K562 (cell line): ENCODE data around the gene DST. TPM values are rescaled to one million over a fixed set of nuclear protein-coding genes. Genes with fewer than 3 reads are reported as not detected.

ENCODE experiments used
- DNMT1 ChIP-seq: fragments of 450-650 bp; IDR thresholded peaks from 2 replicates; pipeline ENCODE4 v1.6.1; 2016; ENCODE audit warnings: antibody characterized with exemption, mild to moderate bottlenecking
- ERF ChIP-seq: fragments of 450-650 bp; formaldehyde crosslinking; IDR thresholded peaks from 2 replicates; pipeline ENCODE4 v1.4.0; 2020; ENCODE audit warnings: mild to moderate bottlenecking, mixed read lengths
- FOXA3 ChIP-seq, 2 experiments: fragments of 450-650 bp in 1 of 2; sonication (generic) in 1 of 2; formaldehyde crosslinking; IDR thresholded peaks in 1 of 2; conservative IDR thresholded peaks in 1 of 2; 2 replicates each; pipeline versions ENCODE4 v1.4.0 to v1.8.0; 2020 to 2022; ENCODE audit warnings: mild to moderate bottlenecking in 2 of 2, missing genetic modification reagents in 1 of 2
- HDGF ChIP-seq: fragments of 450-650 bp; IDR thresholded peaks from 2 replicates; pipeline ENCODE4 v1.6.1; 2016
- MAZ ChIP-seq, 2 experiments: fragments of 450-650 bp in 1 of 2; sonication (generic) in 1 of 2; formaldehyde crosslinking; IDR thresholded peaks in 1 of 2; conservative IDR thresholded peaks in 1 of 2; 2 replicates each; pipeline versions ENCODE4 v1.4.0 to v1.5.0; 2020; ENCODE audit warnings: mild to moderate bottlenecking in 1 of 2, missing genetic modification reagents in 1 of 2
- MNT ChIP-seq, 2 experiments: fragments of 450-650 bp; conservative IDR thresholded peaks; 2 replicates each; pipeline ENCODE4 v1.6.1; 2017; ENCODE audit warnings: mild to moderate bottlenecking in 2 of 2, moderate library complexity in 2 of 2
- PHF21A ChIP-seq: fragments of 450-650 bp; IDR thresholded peaks from 2 replicates; pipeline ENCODE4 v1.6.1; 2017; ENCODE audit warnings: low read depth, borderline replicate concordance
- PYGO2 ChIP-seq: fragments of 450-650 bp; IDR thresholded peaks from 2 replicates; pipeline ENCODE4 v1.6.1; 2016; ENCODE audit warnings: mild to moderate bottlenecking, missing genetic modification characterization, moderate library complexity, missing compliant biosample characterization
- SAP30 ChIP-seq: fragments of 200-600 bp; sonication (generic); IDR thresholded peaks from 2 replicates; pipeline ENCODE4 v1.6.1; 2012; ENCODE audit warnings: borderline replicate concordance, low read depth, mild to moderate bottlenecking, moderate library complexity, low read length, control low read depth, inconsistent platforms; ENCODE audit not compliant: insufficient read depth, poor library complexity, severe bottlenecking
- STAT5A ChIP-seq: IDR thresholded peaks from 2 replicates; pipeline ENCODE4 v1.6.1; 2012; ENCODE audit warnings: low read length, inconsistent platforms, borderline replicate concordance
- TAF15 ChIP-seq: fragments of 200-400 bp; formaldehyde crosslinking; IDR thresholded peaks from 2 replicates; pipeline ENCODE4 v1.6.1; 2017; ENCODE audit warnings: mild to moderate bottlenecking, low read depth, low read length, moderate library complexity
- TRIM25 ChIP-seq: fragments of 450-650 bp; IDR thresholded peaks from 2 replicates; pipeline ENCODE4 v1.7.0; 2016; ENCODE audit warnings: borderline replicate concordance
- ZBTB9 ChIP-seq: fragments of 450-650 bp; formaldehyde crosslinking; IDR thresholded peaks from 2 replicates; pipeline ENCODE4 v1.4.0; 2020; ENCODE audit warnings: mild to moderate bottlenecking, moderate library complexity
- ZNF121 ChIP-seq: sonication (generic); formaldehyde crosslinking; conservative IDR thresholded peaks from 2 replicates; pipeline ENCODE4 v1.8.0; 2022; ENCODE audit warnings: missing genetic modification reagents
- ZNF217 ChIP-seq: sonication (generic); formaldehyde crosslinking; IDR thresholded peaks from 2 replicates; pipeline ENCODE4 v1.8.0; 2022; ENCODE audit warnings: mild to moderate bottlenecking, missing genetic modification reagents
- ZNF23 ChIP-seq: fragments of 250-450 bp; sonication (Bioruptor Pico); IDR thresholded peaks from 2 replicates; pipeline ENCODE4 v1.4.0; 2020; ENCODE audit warnings: mild to moderate bottlenecking
- ZNF512 ChIP-seq: IDR thresholded peaks from 2 replicates; pipeline ENCODE4 v1.6.1; 2016; ENCODE audit warnings: missing genetic modification characterization, missing compliant biosample characterization
- ZNF655 ChIP-seq: fragments of 250-450 bp; sonication (Bioruptor Pico); IDR thresholded peaks from 2 replicates; pipeline ENCODE4 v1.5.0; 2021
- ZNF75A ChIP-seq: fragments of 450-650 bp; formaldehyde crosslinking; IDR thresholded peaks from 2 replicates; pipeline ENCODE4 v1.4.0; 2020; ENCODE audit warnings: mild to moderate bottlenecking
- polyA plus RNA-seq, 8 experiments: library from polyadenylated mRNA; depleted of rRNA in 4 of 8; stranded (reverse) in 5 of 8; unstranded in 3 of 8; fragments of >200 nt; fragmentation: Nextera tagmentation in 2 of 8; fragmentation: Illumina TruSeq in 1 of 8; extraction: Ambion mirVana in 2 of 8; extraction: Trizol in 1 of 8; gene quantifications; 2 replicates each; pipeline versions ENCODE4 v1.2.1 to v1.2.3, GENCODE V29; 2011 to 2014; ENCODE audit warnings: inconsistent platforms in 1 of 8, missing spikeins in 1 of 8
- total RNA-seq, 7 experiments: library from RNA; depleted of rRNA in 6 of 7; stranded (reverse); fragments of >200 nt in 6 of 7; fragmentation: Illumina TruSeq in 2 of 7; extraction: Trizol in 2 of 7; gene quantifications; 2 replicates each; pipeline versions ENCODE4 v1.2.1 to v1.2.3, GENCODE V29; 2011 to 2021; ENCODE audit warnings: low replicate concordance in 1 of 7

Gene DST
- total and polyA plus RNA-seq, 9 of the 15 experiments (the other 6 are each of a cell fraction or from before 2014, with no cell fraction given) = 5.2 to 21.9 (median 13.3) TPM

- TF ChIP-seq ZNF655 (CRISPR knock-in tag) = no peak
- no peak for TF ChIP-seq ERF (CRISPR knock-in tag)
- TF ChIP-seq ZNF512 (tag) = no peak
- TF ChIP-seq SAP30 = peak; percentile 22
- TF ChIP-seq MAZ (CRISPR knock-in tag; conservative IDR thresholded peaks at IDR 0.05 in 1 of 2, IDR thresholded peaks at IDR 0.05 in 1 of 2) = peak in 1 of 2 experiments; percentile 75; a peak in 2 of 4 replicates
- TF ChIP-seq FOXA3 (CRISPR knock-in tag; conservative IDR thresholded peaks at IDR 0.05 in 1 of 2, IDR thresholded peaks at IDR 0.05 in 1 of 2) = 0 out of 4 replicates have a peak, but pooled peaks of 1 of the 2 experiments have one; percentile 38
- TF ChIP-seq ZNF121 (CRISPR knock-in tag) = no peak
- no peak for TF ChIP-seq HDGF
- TF ChIP-seq ZBTB9 (CRISPR knock-in tag) = no peak
- TF ChIP-seq STAT5A = 0 out of 2 replicates have a peak, but pooled peaks have one; percentile 27
- no peak for TF ChIP-seq PYGO2 (tag)
- TF ChIP-seq ZNF75A (CRISPR knock-in tag) = no peak
- peak; percentile 62 to 75; a peak in 3 of 4 replicates for TF ChIP-seq MNT (conservative IDR thresholded peaks at IDR 0.05)
- no peak for TF ChIP-seq ZNF23 (CRISPR knock-in tag)
- TF ChIP-seq PHF21A = no peak
- no peak for TF ChIP-seq DNMT1
- no peak for TF ChIP-seq ZNF217 (CRISPR knock-in tag)
- no peak for TF ChIP-seq TRIM25
- no peak for TF ChIP-seq TAF15
These were observed 100.0 kb downstream of the DST start (continued) for GRCh38 chr6:56542364-56543331.
